Ovary (tissue), 3 donors: Measurements from ENCODE around the gene CTNNBL1.

Experiments used
- EP300 ChIP-seq: sonication (generic); formaldehyde crosslinking; IDR thresholded peaks from one replicate; pipeline ENCODE4 v1.6.1; 2017; ENCODE audit warnings: antibody characterized with exemption
- POLR2A ChIP-seq: fragments of 450-650 bp; IDR thresholded peaks from one replicate; pipeline ENCODE4 v1.6.1; 2017; ENCODE audit warnings: antibody characterized with exemption, mild to moderate bottlenecking, moderate library complexity
- TF ChIP-seq, protein P1 (sequence below), 3 donors: fragments of 450-650 bp in 2 of 3; fragments of 200-600 bp in 1 of 3; IDR thresholded peaks; one replicate each; pipeline versions ENCODE4 v1.5.1 to v1.8.0; 2016 to 2022; ENCODE audit warnings: antibody characterized with exemption in 3 of 3, mild to moderate bottlenecking in 1 of 3
- donor health status: DM: no; HTN: no; CAD: no.

DNA sequence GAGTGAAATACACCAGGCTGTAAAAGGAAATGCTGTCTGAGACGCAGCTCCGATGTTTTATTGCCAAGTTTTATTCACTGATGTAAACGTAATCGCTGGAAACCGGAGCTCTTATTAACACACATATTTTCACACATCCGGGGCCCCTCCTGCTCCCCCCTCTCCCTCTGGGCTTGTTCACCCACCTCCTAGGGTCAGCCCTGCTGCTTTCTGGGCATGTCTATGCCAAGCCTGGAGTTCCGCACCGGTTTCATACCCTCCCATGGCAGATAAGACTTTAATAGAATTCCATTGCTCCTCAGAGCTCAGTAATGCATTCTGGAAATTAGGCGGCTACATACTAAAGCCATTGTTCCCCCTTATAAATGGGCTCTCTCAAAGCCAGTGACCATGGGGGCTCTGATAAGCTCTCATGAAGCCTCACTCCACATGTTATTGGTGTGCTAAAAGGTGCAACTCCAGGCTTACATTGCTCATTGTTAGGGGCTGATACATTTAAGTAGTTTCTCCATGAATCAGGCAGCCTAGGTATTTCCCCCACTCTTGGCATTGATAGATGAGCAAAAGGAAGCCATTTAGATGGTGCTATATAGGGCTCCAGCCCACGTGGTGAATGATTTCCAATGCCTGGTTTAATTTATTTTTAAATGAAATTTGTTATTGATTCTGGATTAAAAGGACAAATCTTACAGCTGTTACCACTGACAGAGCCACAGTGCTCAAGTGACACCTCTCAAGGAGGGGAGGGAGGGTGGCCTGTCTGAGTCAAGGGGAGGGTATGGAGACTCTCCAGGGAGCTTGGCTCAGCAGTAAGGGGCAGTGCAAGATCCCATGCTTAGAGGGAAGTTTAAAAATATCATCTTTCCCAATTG lies 204.6 kb downstream of the CTNNBL1 start:
- TF ChIP-seq, protein P1, sequence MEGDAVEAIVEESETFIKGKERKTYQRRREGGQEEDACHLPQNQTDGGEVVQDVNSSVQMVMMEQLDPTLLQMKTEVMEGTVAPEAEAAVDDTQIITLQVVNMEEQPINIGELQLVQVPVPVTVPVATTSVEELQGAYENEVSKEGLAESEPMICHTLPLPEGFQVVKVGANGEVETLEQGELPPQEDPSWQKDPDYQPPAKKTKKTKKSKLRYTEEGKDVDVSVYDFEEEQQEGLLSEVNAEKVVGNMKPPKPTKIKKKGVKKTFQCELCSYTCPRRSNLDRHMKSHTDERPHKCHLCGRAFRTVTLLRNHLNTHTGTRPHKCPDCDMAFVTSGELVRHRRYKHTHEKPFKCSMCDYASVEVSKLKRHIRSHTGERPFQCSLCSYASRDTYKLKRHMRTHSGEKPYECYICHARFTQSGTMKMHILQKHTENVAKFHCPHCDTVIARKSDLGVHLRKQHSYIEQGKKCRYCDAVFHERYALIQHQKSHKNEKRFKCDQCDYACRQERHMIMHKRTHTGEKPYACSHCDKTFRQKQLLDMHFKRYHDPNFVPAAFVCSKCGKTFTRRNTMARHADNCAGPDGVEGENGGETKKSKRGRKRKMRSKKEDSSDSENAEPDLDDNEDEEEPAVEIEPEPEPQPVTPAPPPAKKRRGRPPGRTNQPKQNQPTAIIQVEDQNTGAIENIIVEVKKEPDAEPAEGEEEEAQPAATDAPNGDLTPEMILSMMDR (IDR thresholded peaks at IDR 0.05) = no peak
- TF ChIP-seq POLR2A = no peak
- TF ChIP-seq EP300 = no peak
